ENCODE measurements around the gene BTBD7. TPM values are rescaled to one million over a fixed set of nuclear protein-coding genes. Genes with fewer than 3 reads are reported as not detected.

BTBD7 gene
- total and polyA plus RNA-seq, 8 donors = 5.7 to 99.2 (median 25.6) TPM

GRCh38 chr14:93267149-93267711, 65.6 kb downstream of the BTBD7 start:
- intact Hi-C loops (cut with DNase I; ENCODE audit: low total_unique reads) = no loop called here
- H3K36me3 ChIP-seq = peaks cover 0 to 24% (median 15%) of the 10 kb centered on the region in 4 donors
- no peak for DNase-seq
- no peak overlapping the region for H3K27ac ChIP-seq
- peaks cover 0 to 56% (median 23%) of the 10 kb centered on the region in 4 donors for H3K4me1 ChIP-seq
- 32 to 65% (median 61%) methylated on average over 3 of the region's 3 CpGs for WGBS, 5 donors
- H3K27me3 ChIP-seq = no peaks in the 10 kb centered on the region
- no peak overlapping the region for H3K4me3 ChIP-seq
- TF ChIP-seq CTCF (IDR thresholded peaks at IDR 0.05) (no peak), EP300 (IDR thresholded peaks at IDR 0.05) (no peak), POLR2A (IDR thresholded peaks at IDR 0.05) (no peak), POLR2AphosphoS5 (IDR thresholded peaks at IDR 0.05) (no peak)
- no peaks in the 10 kb centered on the region for H3K9me3 ChIP-seq

GRCh38 chr14:93266127-93266526, 66.7 kb downstream of the BTBD7 start:
- peaks cover 0 to 49% (median 21%) of the 10 kb centered on the region in 4 donors for H3K4me1 ChIP-seq
- no peaks in the 10 kb centered on the region for H3K27me3 ChIP-seq
- 76 to 88% (median 80%) methylated on average over 6 of the region's 6 CpGs for WGBS, 5 donors
- no peak overlapping the region for H3K27ac ChIP-seq
- H3K4me3 ChIP-seq = no peak overlapping the region
- peaks cover 0 to 31% (median 24%) of the 10 kb centered on the region in 4 donors for H3K36me3 ChIP-seq
- intact Hi-C loops (cut with DNase I; ENCODE audit: low total_unique reads) = no loop called here
- TF ChIP-seq CTCF (IDR thresholded peaks at IDR 0.05) (no peak), POLR2AphosphoS5 (IDR thresholded peaks at IDR 0.05) (no peak), POLR2A (IDR thresholded peaks at IDR 0.05) (no peak), EP300 (IDR thresholded peaks at IDR 0.05) (no peak)
- H3K9me3 ChIP-seq = no peaks in the 10 kb centered on the region
- no peak for DNase-seq

GRCh38 chr14:93263416-93263815, 69.4 kb downstream of the BTBD7 start:
- TF ChIP-seq CTCF (IDR thresholded peaks at IDR 0.05) = no peak
- 94 to 100% (median 100%) methylated on average over 1 of the region's 1 CpG for WGBS, 5 donors
- H3K4me1 ChIP-seq = peaks cover 0 to 29% (median 11%) of the 10 kb centered on the region in 4 donors
- H3K4me3 ChIP-seq = no peak overlapping the region
- DNase-seq = no peak
- intact Hi-C loops (cut with DNase I; ENCODE audit: low total_unique reads) = no loop called here
- H3K9me3 ChIP-seq = no peaks in the 10 kb centered on the region
- no peaks in the 10 kb centered on the region for H3K27me3 ChIP-seq
- H3K27ac ChIP-seq = no peak overlapping the region
- H3K36me3 ChIP-seq = peaks cover 0 to 47% (median 33%) of the 10 kb centered on the region in 4 donors

- H3K9me3 ChIP-seq = no peaks in the 10 kb centered on the region
- H3K4me1 ChIP-seq = peaks cover 0 to 20% (median 7%) of the 10 kb centered on the region in 4 donors
- peak in 1 of 2 donors; percentile 35 for DNase-seq
- H3K4me3 ChIP-seq = no peak overlapping the region
- TF ChIP-seq EP300 (IDR thresholded peaks at IDR 0.05) = no peak
- TF ChIP-seq POLR2AphosphoS5 (IDR thresholded peaks at IDR 0.05) = no peak
- H3K27ac ChIP-seq = no peak overlapping the region
- WGBS, 5 donors = 36 to 69% (median 42%) methylated on average over 2 of the region's 2 CpGs
- intact Hi-C loops (cut with DNase I; ENCODE audit: low total_unique reads) = no loop called here
- no peaks in the 10 kb centered on the region for H3K27me3 ChIP-seq
- peaks cover 0 to 47% (median 33%) of the 10 kb centered on the region in 4 donors for H3K36me3 ChIP-seq
Observed at GRCh38 chr14:93262446-93262845, 70.4 kb downstream of the BTBD7 start.

- 92 to 96% (median 93%) methylated on average over 7 of the region's 7 CpGs for WGBS, 5 donors
- H3K4me1 ChIP-seq = no peaks in the 10 kb centered on the region
- H3K27ac ChIP-seq = no peak overlapping the region
Observed at GRCh38 chr14:93249128-93249831, 83.6 kb downstream of the BTBD7 start.

More at GRCh38 chr14:93249128-93249831, 83.6 kb downstream of the BTBD7 start:
- intact Hi-C loops (cut with DNase I; ENCODE audit: low total_unique reads) = no loop called here
- Histone ChIP-seq H3K27me3 (no peaks in the 10 kb centered on the region), H3K9me3 (no peaks in the 10 kb centered on the region), H3K36me3 (peaks cover 26 to 100% (median 95%) of the 10 kb centered on the region in 4 donors), H3K4me3 (no peak overlapping the region)
- DNase-seq = no peak
- TF ChIP-seq POLR2AphosphoS5 (IDR thresholded peaks at IDR 0.05) = no peak
- TF ChIP-seq CTCF (IDR thresholded peaks at IDR 0.05) = no peak
- TF ChIP-seq EP300 (IDR thresholded peaks at IDR 0.05) = no peak
- no peak for TF ChIP-seq POLR2A (IDR thresholded peaks at IDR 0.05)

All from stomach (tissue), 9 donors.